Hematopoietic multipotent progenitor cell treated with erythropoietin and hydrocortisone succinate and interleukin-3 and kit ligand, for 17 days (in vitro differentiated cells): ENCODE measurements around the gene SERAC1.
"Not testable (repeated sequence)": the region's sequence is repeated elsewhere in the genome, so short reads cannot be mapped to it uniquely, and the experiment has no call there.

Experiments used
- DNase-seq: peaks from one replicate; pipeline ENCODE4 v3.0.0-alpha.2; 2015; ENCODE audit warnings: low spot score

The SERAC1 gene

GRCh38 chr6:158168040-158168289 lies at the start of gene SERAC1:
SERAC1 (minus strand) TSS chr6:158168262; CDS start chr6:158158363, 9,899 bp downstream.
- DNase-seq, result no peak

GRCh38 chr6:158213925-158214674 lies 46.0 kb upstream of the SERAC1 start:
- peak; percentile 50 for DNase-seq

GRCh38 chr6:158211273-158212055 lies 43.4 kb upstream of the SERAC1 start:
- no peak for DNase-seq

- not testable (repeated sequence) for DNase-seq
These were observed 41.7 kb upstream of the SERAC1 start for GRCh38 chr6:158209582-158210333.

GRCh38 chr6:158208226-158209030 lies 40.4 kb upstream of the SERAC1 start:
- not testable (repeated sequence) for DNase-seq

GRCh38 chr6:158207422-158207788 lies 39.3 kb upstream of the SERAC1 start:
- no peak for DNase-seq

- DNase-seq, result no peak
These were observed 38.8 kb upstream of the SERAC1 start for GRCh38 chr6:158206740-158207421.

GRCh38 chr6:158205169-158205944 lies 37.3 kb upstream of the SERAC1 start:
- DNase-seq, result no peak

- no peak for DNase-seq
These were observed 30.4 kb upstream of the SERAC1 start for GRCh38 chr6:158198461-158198860.

GRCh38 chr6:158194487-158195280 lies 26.6 kb upstream of the SERAC1 start:
- DNase-seq, result no peak

GRCh38 chr6:158191761-158192160 lies 23.7 kb upstream of the SERAC1 start:
- no peak for DNase-seq

- DNase-seq, result no peak
These were observed 23.0 kb upstream of the SERAC1 start for GRCh38 chr6:158191032-158191431.

GRCh38 chr6:158188591-158188990 lies 20.5 kb upstream of the SERAC1 start:
- no peak for DNase-seq

- no peak for DNase-seq
These were observed 17.8 kb upstream of the SERAC1 start for GRCh38 chr6:158185729-158186456.

GRCh38 chr6:158184608-158185007 lies 16.5 kb upstream of the SERAC1 start:
- no peak for DNase-seq

- not testable (repeated sequence) for DNase-seq
These were observed 15.3 kb upstream of the SERAC1 start for GRCh38 chr6:158183174-158183972.

- not testable (repeated sequence) for DNase-seq
These were observed 9.7 kb upstream of the SERAC1 start for GRCh38 chr6:158177712-158178111.

- DNase-seq, result no peak
These were observed 7.0 kb upstream of the SERAC1 start for GRCh38 chr6:158175111-158175510.
